LoVo (cell line): ENCODE results near the gene DTNB.
"Not testable (repeated sequence)": the region's sequence is repeated elsewhere in the genome, so short reads cannot be mapped to it uniquely, and the experiment has no call there.

Source experiments
- DNase-seq: peaks from one replicate; pipeline ENCODE4 v3.0.0-alpha.2; 2016; ENCODE audit warnings: low spot score

Gene DTNB

DNA sequence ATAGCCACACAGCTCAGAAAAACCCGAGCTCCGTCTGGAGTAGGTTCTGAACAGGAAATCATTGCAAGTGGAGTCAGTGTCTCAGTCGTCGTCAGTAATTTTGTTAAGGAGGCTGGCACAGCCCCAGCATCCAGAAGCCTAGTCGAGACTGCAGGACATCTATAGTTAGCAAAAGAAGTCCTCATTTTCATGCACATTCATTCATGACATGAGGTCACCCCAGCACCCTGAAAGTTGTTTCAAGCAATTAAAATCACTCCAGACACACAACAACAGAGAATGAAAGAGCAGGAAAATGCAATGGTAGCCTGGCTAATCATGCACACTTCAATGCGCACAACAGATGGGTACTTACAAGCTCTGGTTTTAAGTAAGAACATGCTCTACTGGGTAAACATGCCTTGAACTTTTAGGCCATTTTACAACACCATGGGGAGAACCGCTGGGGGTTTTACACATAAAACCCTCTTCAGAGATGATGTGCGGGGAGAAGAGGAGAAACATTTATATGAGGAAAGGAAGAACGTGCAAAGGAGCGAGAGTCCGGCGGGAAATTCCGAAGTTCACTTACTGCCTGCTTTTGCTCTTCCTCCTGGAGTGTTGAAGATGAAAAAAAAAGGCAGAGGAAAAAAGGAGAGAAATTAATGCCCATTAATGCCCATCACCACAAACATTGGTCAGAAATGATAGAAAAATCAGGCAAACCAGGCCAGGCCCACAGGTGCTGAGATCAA is 254.3 kb downstream of the DTNB start:
- DNase-seq, result no peak

DNA sequence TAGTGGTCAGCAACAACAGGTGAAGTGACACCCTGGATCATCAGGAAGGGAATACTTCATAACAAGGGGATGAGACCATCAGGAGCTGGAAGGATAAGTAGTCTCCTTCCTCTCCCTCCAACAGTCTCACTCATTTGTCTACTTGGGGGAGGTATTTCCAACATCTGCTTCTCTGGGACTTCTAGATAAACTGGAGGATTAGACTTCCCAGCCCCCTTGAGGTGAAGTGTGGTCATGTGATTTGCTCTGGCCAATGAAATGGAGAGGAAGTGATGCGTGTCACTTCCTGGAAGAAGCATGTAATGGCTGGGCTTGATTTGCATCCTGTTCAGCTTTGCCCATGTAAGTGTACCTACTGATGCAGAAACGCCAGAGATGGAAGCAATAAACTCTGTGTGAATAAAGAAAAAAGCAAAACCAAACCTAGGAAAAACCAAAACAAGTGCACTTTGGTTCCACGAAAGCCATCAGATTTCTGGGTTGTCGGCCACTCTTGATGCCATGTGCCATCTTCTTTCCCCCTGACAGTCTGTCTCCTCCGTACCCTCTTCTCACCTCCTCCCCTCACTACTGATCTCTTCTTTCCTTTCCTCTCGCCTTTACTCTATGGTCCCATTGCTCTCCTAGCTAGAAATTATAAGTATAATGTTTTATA is 255.5 kb downstream of the DTNB start:
- DNase-seq, result no peak

DNA sequence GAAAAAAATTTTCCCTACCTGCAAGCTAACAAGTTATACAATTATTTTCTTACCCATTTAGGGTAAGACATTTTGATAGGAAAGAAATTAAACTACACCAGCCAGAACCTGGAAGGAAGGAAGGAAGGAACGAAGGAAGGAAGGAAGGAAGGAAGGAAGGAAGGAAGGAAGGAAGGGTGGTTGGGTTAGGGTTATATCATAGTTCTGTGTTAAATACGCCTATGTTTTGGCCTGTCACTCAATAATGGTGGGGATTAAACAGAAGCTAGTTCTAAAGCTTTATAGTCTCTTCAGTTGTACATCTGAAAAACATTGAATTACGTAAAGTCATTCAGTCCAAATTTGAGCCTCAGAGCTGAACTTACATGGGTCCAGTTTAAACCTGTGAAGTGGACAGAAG is 256.7 kb downstream of the DTNB start:
- DNase-seq, result no peak

DNA sequence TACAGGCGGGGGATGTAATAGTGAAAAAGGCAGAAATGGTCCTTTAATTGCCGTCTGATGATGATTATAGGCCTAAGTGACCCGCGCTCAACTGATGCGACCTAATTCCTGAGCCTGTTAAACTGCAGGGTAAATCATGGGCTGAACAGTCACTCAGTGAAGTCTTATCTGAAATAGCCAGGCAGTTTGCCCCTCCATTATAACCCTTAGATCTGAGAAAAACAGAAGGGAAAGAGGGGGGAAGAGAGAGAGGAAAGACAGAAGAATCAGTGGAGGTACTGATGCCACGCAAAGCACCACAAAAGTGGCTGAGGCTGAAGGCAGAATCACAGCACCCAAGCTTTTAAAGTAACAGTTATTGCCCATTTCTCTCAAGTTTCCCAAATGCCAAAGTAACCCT is 258.6 kb downstream of the DTNB start:
- no peak for DNase-seq

DNA sequence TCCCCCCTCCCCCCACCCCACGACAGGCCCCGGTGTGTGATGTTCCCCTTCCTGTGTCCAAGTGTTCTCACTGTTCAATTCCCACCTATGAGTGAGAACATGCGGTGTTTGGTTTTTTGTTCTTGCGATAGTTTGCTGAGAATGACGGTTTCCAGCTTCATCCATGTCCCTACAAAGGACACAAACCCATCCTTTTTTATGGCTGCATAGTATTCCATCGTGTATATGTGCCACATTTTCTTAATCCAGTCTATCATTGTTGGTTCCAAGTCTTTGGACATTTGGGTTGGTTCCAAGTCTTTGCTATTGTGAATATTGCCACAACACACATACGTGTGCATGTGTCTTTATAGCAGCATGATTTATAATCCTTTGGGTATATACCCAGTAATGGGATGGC is 260.0 kb downstream of the DTNB start:
- not testable (repeated sequence) for DNase-seq

DNA sequence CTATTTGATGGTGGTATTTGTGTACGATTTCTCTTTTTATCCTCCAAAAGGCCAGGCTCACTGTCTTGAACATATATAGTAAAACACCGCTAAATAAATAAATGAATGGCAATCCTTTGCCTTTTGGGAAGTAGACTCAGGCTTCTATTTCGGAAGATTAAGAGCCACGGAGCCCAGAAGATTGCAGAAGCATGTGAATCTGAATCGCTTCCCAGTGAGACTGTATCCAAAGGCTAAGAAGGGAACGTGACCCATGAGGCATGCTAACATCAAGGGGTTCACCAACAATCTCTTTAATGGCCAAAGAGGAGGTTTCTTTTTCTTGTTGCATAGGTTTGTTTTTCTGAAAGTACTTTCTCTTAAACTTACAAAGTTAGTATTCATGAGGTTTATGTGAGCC is 261.6 kb downstream of the DTNB start:
- DNase-seq, result no peak

DNA sequence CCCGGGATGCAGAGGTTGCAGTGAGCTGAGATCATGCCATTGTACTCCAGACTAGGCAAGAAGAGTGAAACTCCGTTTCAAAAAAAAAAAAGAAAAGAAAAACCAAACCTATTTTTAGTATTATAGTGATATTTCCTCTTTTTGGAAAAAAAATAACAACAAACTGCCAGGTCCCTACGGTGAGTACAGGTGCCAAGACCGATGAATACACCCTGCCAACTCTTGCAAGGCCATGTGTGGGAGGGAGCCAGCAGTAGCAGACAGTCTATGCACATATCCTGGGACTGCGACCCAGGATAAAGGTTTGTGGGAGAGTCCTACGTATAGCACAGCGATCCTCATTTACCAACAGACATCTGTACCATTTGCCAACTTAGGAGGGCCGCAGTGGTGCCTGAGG is 262.1 kb downstream of the DTNB start:
- DNase-seq, result no peak

DNA sequence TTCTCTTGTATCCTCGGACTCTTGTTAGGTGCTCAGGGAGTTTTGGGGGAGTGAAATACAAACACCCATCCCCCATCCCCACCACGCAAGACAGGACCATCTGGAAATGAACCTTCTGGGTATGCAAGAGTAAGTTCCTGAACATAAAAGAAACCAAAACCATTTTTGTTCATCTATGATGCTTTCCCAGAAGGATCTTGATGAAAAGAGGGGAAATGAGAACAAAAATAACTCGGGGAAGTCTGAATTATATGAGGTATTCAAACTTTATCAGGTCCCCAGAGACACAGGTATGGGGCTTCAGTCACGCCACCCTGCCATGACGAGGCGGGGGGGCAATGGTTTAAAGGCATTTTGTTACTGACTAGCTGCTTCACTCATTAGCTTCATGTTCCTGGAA is 263.0 kb downstream of the DTNB start:
- DNase-seq, result no peak

DNA sequence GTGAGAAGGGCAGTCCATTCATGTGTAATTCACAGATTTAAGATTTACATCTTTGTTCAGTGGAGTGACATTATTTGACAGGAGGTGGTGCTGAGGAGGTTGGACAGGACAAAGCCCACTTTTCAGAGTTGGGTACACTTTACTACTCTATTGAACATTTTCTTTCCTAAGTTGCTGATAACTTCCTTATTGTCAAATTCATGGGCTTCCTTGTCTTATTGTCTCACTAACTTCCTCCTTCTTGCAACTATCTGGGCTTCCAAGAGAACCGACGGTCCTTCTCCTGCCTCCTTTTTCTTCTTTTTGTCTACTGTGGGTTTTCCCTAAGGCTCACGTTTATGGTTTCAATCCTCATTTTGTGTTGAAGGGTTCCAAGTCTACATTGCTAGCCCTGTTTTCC is 263.9 kb downstream of the DTNB start:
- DNase-seq, result no peak

DNA sequence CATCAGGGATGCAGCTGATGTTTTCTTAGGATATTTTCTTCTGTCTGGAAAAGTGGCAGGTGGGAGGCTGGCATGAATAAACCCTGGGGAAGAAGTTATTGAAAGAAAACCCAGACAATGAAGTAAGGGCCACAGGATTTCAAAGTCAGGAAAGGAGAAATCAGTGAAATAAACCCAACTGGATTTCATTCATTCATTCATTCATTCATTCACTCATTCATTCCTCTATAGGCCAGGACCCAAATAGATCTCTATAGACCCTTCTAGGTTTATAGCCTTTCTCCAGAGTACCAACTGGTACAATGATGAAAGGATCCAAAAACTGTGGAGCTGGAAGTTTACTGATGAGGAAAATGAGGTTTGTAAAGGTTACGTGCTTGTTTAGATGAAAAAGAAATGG is 264.3 kb downstream of the DTNB start:
- no peak for DNase-seq

DNA sequence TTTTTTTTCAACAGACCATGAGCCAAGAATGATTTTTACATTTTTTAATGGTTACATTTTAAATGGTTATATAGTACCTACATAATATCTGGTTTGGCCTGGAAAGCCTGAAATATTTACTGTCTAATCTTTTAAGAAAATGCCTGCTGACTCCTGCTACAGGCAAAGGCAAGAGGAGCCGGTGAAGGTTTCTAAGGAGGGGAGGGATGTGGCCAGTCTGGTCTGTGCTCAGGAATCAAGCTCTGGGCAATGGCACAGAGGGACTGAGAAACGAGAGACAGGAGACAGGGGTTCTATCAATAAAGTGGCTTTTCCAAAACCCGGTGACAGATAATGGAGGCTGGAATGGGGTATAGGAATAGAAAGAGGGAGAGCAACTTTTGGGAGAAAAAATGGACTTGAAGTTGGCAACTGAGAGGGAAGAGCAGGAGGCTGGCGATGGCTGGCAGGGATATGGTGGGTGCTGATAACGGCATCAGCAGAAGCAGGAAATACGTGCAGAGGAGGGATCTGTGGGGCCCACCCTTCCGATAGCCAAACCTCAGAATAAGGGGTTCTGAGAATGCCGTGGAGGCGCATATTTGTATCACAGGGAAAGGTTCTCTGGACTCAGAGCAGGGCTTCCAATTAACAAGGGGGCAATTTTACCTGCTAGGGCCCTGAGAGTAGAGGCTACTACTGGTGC is 267.6 kb downstream of the DTNB start:
- no peak for DNase-seq

DNA sequence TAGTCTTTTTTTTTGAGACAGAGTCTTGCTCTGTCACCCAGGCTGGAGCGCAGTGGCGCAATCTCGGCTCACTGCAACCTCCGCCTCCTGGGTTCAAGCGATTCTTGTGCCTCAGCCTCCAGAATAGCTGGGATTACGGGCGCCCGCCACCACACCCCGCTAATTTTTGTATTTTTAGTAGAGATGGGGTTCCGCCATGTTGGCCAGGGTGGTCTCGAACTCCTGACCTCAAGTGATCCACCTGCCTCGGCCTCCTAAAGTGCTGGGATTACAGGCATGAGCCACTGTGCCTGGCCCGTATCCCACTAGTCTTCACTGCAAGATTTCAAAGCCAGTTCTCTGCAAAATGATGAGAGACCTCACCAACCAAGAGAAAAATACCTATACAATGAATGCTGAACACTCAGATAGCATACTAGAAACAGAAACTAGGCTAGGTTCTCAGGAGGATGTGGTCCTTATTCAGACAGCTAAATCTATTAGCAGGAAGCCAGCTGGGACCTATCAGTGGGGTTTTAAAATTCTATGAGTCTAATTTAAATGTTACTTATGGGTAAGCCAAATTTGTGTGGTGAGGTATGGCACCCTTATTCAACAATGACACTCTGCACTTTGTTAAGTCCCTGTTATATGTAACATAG is 270.1 kb downstream of the DTNB start:
- DNase-seq, result not testable (repeated sequence)

DNA sequence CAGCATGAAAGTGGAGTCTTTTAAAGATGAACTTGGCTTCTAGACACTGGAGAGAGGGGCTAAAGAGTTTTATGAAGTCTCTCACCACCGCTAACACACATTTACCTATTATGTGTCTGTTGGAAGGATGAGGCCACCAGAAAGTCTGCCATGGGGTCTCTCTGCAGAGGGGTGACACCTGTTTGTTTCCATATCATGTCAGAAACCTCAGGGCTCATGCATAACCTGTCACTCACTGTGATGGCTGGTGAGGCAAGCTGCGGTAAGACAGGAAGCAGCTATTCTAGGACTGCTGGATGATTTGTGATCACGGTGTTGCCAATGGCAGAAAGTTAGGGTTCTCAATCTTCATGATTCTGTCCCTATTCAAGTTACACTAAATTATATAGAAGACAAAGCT is 270.9 kb downstream of the DTNB start:
- no peak for DNase-seq

DNA sequence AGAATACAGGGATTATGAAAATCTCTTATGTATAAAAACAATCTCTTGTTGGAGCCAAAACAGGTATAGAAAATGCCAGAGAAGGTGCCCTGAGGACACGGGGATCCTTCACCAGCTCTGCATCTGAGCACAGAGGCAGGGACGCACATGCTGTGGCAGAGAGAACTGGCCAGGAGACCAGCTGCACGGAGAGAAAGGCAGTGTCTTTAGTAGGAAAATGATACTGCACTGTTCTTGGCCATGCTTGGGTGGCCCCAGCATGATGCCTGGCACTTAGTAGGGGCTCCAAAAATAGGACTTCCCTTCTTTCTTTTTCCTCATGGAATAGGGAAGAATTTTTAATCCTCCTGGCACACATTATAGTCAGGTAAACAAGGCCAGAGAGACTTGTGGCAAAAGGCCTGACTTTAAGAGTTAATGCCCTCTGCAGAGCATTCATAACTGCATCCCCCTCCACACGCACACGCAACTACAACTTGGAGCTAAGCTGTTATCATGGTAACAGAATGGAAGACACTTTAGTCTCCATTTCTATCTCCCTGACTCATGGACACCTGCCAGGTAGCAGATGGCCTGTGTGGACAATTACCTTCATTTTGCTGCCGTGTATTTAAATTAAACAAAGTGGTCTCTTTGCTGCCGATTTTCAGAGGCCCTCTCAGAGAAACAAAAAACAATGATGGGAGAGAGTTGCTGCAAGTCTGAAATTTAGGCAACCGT is 271.9 kb downstream of the DTNB start:
- no peak for DNase-seq

DNA sequence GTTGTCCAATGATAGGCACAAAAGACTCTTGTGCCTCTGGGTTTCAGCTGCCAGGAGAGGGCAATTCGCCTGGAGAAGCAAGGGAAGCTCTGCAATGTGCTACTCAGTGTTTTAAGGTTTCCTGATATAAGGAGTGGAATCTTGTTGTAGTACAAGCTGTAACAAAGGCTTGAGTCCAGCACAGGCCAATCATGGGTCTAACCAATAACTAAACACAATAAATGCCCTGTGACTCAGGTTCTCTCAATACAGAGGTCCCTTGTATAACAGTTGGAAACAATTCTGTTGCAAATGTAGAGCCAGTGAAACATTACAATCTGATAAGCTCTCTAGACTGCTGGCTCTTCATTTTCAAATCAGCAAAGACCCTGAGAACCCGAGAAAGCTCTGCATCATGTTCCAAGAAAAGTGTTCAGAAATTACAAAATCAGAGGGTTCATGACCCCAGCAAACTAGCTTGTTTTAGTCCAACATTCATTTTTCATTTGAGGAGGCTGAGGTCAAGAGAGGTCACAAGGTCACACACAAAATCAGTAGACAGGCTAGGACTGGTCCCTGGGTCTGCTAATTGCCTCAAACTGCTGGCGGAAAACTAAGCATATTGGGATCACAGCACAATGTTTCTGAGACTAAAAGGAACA is 272.7 kb downstream of the DTNB start:
- DNase-seq, result no peak

DNA sequence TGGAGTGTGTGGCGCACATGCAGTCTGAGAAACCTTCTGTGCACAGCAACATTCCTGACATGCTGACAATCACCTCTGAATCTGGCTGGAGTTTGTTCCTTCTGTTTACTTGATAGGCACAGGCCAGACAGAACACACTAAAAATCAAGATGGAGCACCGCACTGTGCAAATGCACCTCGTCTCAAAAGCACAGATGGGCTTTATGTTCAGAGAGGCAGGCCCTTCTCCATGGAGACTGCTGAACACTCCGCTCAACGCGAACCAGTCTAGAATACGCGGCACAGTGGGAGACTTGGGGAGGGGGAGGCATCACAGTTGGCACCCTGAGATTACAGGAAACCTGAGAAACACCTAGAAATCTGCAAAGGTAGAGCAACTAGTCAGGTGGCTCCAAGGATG is 273.2 kb downstream of the DTNB start:
- no peak for DNase-seq

DNA sequence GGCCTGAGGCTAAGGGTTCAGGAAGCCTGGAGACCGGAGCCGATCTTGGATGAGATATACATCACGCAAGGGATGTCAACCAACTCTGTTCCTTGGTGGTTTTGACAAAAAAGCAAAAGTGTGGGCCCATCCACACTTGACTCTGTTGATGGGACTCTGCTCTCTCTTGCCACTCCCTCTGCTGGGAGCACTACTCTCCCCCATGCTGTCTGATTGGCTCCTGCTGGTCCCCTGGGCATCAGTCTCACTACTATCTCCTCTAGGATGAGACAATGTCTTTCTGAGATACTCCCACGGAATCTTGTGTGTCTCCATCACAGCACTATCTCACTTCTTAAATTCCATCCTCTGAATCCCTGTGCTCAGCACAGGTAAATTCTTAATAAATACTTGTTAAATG is 274.8 kb downstream of the DTNB start:
- no peak for DNase-seq

DNA sequence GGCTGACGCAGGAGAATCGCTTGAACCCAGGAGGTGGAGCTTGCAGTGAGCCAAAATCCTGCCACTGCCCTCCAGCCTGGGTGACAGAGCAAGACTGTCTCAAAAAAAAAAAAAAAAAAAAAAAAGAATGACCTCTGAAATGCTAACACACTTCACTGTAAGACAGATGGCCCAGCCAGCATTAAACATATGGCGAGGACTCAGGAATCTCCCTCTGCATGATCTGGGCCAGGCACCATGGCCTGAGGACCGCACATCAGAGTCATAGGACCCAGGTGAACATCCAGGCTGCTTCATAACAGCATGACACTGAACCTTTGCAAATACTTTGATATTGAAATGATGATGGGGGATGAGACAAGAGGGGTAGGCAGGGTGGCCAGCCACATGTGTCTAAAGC is 275.6 kb downstream of the DTNB start:
- DNase-seq, result no peak

DNA sequence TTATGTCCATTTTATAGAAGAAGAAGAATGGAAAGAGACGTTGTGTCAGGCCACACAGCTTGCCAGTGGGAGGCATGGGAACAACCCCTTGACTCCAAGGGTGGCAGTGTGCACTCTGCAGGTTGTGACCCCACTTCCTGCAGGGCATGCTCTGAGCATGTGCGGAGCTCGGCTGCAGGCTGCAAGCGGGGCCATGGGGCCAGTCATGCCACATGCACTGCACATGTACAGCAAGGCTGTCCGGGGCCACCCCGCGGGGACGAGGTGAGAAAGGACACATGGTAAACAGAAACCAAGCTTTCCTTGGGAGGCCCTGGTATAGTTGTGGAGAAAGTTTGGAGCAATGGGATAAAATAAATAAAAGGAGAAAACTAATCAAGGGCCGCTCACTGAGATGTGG is 284.2 kb downstream of the DTNB start:
- no peak for DNase-seq

DNA sequence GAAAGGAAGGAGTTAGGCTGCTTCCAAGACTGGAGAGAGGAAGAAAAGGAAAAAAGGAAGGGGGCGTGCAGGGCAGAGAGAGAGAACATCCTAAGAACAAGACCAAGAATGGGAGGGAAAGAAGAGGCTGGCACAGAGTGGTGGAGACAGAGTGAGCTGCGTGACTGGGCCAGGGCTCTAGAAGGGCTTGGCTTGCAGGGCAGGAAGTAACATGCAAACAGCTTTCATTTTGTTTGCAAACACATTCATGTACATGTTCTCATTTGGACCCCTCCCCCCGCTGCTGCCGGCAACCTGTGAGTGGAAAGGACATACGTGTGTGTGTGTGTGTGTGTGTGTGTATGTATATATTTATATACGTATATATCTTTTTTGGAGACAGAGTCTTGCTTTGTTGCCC is 284.9 kb downstream of the DTNB start:
- DNase-seq, result no peak

DNA sequence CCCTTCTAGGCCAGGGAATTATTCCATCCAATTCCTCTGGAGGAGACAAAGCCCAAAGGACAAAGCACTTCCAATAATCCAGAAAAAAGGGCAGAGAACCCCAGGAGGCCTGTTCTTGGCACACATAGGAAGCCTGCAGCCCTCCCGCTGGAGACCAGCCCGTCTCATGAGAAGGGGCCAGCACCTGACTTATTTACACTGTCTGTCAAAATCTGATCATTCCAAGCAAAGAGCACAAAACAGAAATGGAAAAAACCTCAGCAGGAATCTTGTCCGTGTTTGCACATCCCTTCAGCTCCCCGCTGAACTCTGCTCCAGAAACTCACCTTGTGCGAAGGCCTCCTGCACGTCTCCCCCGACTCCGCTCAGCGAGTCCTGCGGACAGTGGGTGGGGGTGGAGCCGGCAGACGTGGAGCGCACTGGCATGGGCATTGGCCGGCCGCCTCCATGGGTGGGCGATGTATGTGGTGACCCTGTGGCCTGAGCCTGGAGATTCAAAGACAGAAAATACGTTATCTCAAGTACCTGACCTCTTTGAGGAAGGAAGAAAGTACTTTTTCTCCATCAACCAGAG is 285.4 kb downstream of the DTNB start:
- DNase-seq, result no peak
